GM21825 (cell line): ENCODE measurements around the gene PLA2G2F.

Source experiments
- ATAC-seq: cut with Tn5 transposase; IDR thresholded peaks from one replicate; pipeline ENCODE4 v1.9.1; 2021; ENCODE audit warnings: mild to moderate bottlenecking, moderate library complexity; ENCODE audit not compliant: unreplicated experiment

Gene PLA2G2F

GRCh38 chr1:20138961-20139550 is at the start of gene PLA2G2F:
Gene PLA2G2F, plus strand, starts transcription at chr1:20139323. Its CDS starts 105 bp downstream, at chr1:20139428.
- no peak for ATAC-seq

- no peak for ATAC-seq
Observed at GRCh38 chr1:20089328-20090077, 49.6 kb upstream of the PLA2G2F start.

- no peak for ATAC-seq
Observed at GRCh38 chr1:20090119-20090518, 49.0 kb upstream of the PLA2G2F start.

- no peak for ATAC-seq
Observed at GRCh38 chr1:20090641-20091040, 48.5 kb upstream of the PLA2G2F start.

GRCh38 chr1:20093303-20093702 is 45.8 kb upstream of the PLA2G2F start:
- no peak for ATAC-seq

GRCh38 chr1:20093940-20094391 is 45.2 kb upstream of the PLA2G2F start:
- no peak for ATAC-seq

GRCh38 chr1:20095564-20096434 is 43.3 kb upstream of the PLA2G2F start:
- no peak for ATAC-seq

GRCh38 chr1:20096840-20097447 is 42.2 kb upstream of the PLA2G2F start:
- ATAC-seq, result no peak

GRCh38 chr1:20099533-20099932 is 39.6 kb upstream of the PLA2G2F start:
- no peak for ATAC-seq

- no peak for ATAC-seq
Observed at GRCh38 chr1:20100632-20101355, 38.3 kb upstream of the PLA2G2F start.

GRCh38 chr1:20102875-20103274 is 36.2 kb upstream of the PLA2G2F start:
- ATAC-seq, result no peak

GRCh38 chr1:20105856-20106255 is 33.3 kb upstream of the PLA2G2F start:
- ATAC-seq, result no peak

- ATAC-seq, result no peak
Observed at GRCh38 chr1:20107351-20107750, 31.8 kb upstream of the PLA2G2F start.

- ATAC-seq, result no peak
Observed at GRCh38 chr1:20107796-20108195, 31.3 kb upstream of the PLA2G2F start.

- no peak for ATAC-seq
Observed at GRCh38 chr1:20108366-20109123, 30.6 kb upstream of the PLA2G2F start.

- no peak for ATAC-seq
Observed at GRCh38 chr1:20109223-20109856, 29.8 kb upstream of the PLA2G2F start.

GRCh38 chr1:20110679-20111078 is 28.4 kb upstream of the PLA2G2F start:
- ATAC-seq, result no peak

GRCh38 chr1:20111452-20111851 is 27.7 kb upstream of the PLA2G2F start:
- ATAC-seq, result no peak

- no peak for ATAC-seq
Observed at GRCh38 chr1:20112279-20113000, 26.7 kb upstream of the PLA2G2F start.
